ENCODE measurements around the gene SMARCD2.

DNA sequence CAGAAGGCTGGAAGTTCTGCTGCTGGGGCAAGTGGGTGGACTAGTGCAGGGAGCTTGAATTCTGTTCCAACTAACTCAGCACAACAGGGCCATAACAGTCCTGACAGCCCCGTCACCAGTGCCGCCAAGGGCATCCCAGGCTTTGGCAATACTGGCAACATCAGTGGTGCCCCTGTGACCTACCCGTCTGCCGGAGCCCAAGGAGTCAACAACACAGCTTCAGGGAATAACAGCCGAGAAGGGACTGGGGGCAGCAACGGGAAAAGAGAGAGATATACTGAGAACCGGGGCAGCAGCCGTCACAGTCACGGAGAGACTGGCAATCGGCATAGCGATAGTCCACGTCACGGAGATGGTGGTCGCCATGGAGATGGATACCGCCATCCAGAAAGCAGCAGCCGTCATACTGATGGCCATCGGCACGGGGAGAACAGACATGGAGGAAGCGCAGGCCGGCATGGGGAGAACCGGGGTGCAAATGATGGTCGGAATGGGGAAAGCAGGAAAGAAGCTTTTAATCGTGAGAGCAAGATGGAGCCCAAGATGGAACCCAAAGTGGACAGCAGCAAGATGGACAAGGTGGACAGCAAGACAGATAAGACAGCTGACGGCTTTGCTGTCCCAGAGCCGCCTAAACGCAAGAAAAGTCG lies 24.6 kb downstream of the SMARCD2 start:
- TF ChIP-seq, protein P1, sequence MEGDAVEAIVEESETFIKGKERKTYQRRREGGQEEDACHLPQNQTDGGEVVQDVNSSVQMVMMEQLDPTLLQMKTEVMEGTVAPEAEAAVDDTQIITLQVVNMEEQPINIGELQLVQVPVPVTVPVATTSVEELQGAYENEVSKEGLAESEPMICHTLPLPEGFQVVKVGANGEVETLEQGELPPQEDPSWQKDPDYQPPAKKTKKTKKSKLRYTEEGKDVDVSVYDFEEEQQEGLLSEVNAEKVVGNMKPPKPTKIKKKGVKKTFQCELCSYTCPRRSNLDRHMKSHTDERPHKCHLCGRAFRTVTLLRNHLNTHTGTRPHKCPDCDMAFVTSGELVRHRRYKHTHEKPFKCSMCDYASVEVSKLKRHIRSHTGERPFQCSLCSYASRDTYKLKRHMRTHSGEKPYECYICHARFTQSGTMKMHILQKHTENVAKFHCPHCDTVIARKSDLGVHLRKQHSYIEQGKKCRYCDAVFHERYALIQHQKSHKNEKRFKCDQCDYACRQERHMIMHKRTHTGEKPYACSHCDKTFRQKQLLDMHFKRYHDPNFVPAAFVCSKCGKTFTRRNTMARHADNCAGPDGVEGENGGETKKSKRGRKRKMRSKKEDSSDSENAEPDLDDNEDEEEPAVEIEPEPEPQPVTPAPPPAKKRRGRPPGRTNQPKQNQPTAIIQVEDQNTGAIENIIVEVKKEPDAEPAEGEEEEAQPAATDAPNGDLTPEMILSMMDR (IDR thresholded peaks at IDR 0.05): no peak
- TF ChIP-seq EP300 (IDR thresholded peaks at IDR 0.05): no peak
